Smooth muscle cell of bladder (primary cell): ENCODE data around the gene JAK1. TPM values are rescaled to one million over a fixed set of nuclear protein-coding genes. Genes with fewer than 3 reads are reported as not detected.

Source experiments
- total RNA-seq: library from RNA; depleted of rRNA; stranded (reverse); fragments of >200 nt; gene quantifications from 2 replicates; pipeline ENCODE4 v1.2.3, GENCODE V29; 2014

Gene JAK1
- total RNA-seq, result 142 and 166 TPM in 2 replicates

GRCh38 chr1:64966158-64966971 is at the start of gene JAK1:
JAK1 (minus strand) TSS chr1:64966549; CDS start chr1:64886264, 80,285 bp downstream.

Other genes starting within 250 kb of the JAK1 start
- 4.3 and 5.1 TPM in 2 replicates for gene RAVER2, start 221.5 kb downstream of the JAK1 start, total RNA-seq
- 16.8 and 52.7 TPM in 2 replicates for gene AK4, start 181.7 kb upstream of the JAK1 start, total RNA-seq